Bronchial epithelial cell (primary cell): ENCODE measurements around the gene THSD4. TPM values are rescaled to one million over a fixed set of nuclear protein-coding genes. Genes with fewer than 3 reads are reported as not detected.

Experiments
- DNase-seq: peaks from one replicate; pipeline ENCODE4 v3.0.0-alpha.2; 2010; ENCODE audit warnings: low read depth
- FAIRE-seq: peaks from 2 replicates; lab custom pipeline; 2011; peaks lifted over from hg19 to GRCh38; lab: Jason Lieb, UNC
- H3K27me3 ChIP-seq: 2 replicates; pipeline ENCODE4 v1.5.1; 2011; ENCODE audit warnings: low read length; ENCODE audit not compliant: control insufficient read depth, insufficient read depth
- H3K36me3 ChIP-seq: 2 replicates; pipeline ENCODE4 v1.5.1; 2011; ENCODE audit warnings: low read length; ENCODE audit not compliant: control insufficient read depth, insufficient read depth
- H3K4me3 ChIP-seq: 2 replicates; pipeline ENCODE4 v1.5.1; 2011; ENCODE audit warnings: mild to moderate bottlenecking, low read depth, low read length, control low read depth
- total RNA-seq: library from RNA; depleted of rRNA; stranded (reverse); fragments of >200 nt; gene quantifications from 2 replicates; pipeline ENCODE4 v1.2.1, GENCODE V29; 2014
- TF ChIP-seq, protein P1 (sequence below): IDR thresholded peaks from 2 replicates; pipeline ENCODE4 v1.5.1; 2011; ENCODE audit warnings: mild to moderate bottlenecking, moderate library complexity, low read length, control low read depth, inconsistent platforms; ENCODE audit not compliant: insufficient read depth, severe bottlenecking

THSD4 gene
- total RNA-seq, 1 donor from 2014 or later = 14.5 TPM

DNA sequence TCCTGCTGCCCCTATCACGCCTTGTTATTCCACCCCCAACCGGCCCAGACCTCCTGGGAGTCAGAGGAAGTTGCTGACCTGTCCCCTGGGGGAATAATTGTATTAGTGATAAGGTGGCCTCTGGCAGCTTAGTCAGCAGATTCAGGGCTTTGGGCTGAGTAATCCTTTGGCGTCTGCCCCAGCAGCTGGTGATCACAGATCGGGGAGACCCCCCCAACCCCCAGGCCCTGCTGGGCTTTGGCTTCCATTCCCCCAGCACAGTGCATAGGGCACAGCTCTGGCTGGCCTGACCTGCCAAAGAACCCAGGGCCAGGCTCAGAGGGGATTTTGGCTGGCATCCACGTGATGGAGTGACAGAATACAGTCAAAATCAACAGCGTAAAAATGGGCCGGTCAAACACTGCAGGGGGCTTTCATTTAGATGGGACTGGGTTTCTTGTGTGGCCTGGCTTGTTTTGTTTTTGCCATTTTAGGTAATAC, 691.2 kb downstream of the THSD4 start:
- TF ChIP-seq, protein P1, sequence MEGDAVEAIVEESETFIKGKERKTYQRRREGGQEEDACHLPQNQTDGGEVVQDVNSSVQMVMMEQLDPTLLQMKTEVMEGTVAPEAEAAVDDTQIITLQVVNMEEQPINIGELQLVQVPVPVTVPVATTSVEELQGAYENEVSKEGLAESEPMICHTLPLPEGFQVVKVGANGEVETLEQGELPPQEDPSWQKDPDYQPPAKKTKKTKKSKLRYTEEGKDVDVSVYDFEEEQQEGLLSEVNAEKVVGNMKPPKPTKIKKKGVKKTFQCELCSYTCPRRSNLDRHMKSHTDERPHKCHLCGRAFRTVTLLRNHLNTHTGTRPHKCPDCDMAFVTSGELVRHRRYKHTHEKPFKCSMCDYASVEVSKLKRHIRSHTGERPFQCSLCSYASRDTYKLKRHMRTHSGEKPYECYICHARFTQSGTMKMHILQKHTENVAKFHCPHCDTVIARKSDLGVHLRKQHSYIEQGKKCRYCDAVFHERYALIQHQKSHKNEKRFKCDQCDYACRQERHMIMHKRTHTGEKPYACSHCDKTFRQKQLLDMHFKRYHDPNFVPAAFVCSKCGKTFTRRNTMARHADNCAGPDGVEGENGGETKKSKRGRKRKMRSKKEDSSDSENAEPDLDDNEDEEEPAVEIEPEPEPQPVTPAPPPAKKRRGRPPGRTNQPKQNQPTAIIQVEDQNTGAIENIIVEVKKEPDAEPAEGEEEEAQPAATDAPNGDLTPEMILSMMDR = no peak
- Histone ChIP-seq H3K4me3 (no peak overlapping the region), H3K36me3 (no peaks in the 10 kb centered on the region), H3K27me3 (no peaks in the 10 kb centered on the region)
- FAIRE-seq = no peak
- DNase-seq = peak; percentile 41

DNA sequence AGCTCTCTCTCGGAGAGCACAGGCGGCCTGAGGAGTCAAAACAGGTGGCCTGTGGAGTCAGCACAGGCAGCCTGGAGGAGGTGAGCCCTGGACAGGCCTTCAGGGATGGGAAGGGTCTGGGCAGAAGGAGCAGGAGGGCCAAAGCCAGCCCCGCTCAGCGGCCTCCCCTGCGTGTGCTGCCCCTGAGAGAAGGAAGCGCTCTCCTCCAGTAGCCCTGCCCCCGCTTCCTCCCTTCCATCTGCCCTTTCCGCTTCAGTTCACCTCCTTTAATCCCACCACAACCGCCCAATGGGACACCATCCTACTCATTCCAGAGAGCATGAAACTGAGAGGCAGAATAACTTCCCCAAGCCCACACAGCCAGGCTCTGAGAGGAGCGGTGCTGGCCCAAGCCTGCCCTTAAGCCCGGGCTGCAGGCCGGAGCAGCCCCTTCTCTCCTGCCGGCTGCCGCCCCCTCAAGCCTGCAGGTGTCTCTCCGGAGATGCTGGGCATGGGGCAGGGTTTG, 691.9 kb downstream of the THSD4 start:
- Histone ChIP-seq H3K27me3 (no peaks in the 10 kb centered on the region), H3K36me3 (no peaks in the 10 kb centered on the region), H3K4me3 (no peak overlapping the region)
- TF ChIP-seq, protein P1 = no peak
- no peak for DNase-seq
- no peak for FAIRE-seq

DNA sequence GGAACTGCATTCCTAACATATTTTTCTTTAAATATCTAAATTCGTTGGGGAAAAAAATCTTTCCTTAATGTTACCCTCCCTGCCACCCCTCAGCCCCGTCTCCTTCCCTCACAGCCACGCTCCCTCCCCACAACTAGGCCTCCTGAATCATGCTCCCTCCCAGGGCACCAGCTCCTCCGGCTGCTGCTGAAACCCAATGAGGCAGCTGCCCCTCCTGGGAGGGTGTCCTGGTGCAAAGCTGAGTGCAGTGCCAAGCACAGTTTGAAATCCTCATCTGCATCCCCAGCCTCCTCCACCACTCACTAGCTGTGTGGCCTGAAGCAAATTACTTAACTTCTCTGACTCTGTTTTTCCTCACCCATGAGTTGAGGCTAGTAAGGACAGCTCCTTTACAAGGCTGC, 692.4 kb downstream of the THSD4 start:
- no peak for DNase-seq
- Histone ChIP-seq H3K36me3 (no peaks in the 10 kb centered on the region), H3K4me3 (no peak overlapping the region), H3K27me3 (no peaks in the 10 kb centered on the region)
- TF ChIP-seq, protein P1 = no peak
- no peak for FAIRE-seq

- Histone ChIP-seq H3K4me3 (no peak overlapping the region), H3K36me3 (no peaks in the 10 kb centered on the region), H3K27me3 (no peaks in the 10 kb centered on the region)
- no peak for FAIRE-seq
- DNase-seq = no peak
- TF ChIP-seq, protein P1 = no peak
Observed at GRCh38 chr15:71808311-71809020, 693.2 kb downstream of the THSD4 start.

DNA sequence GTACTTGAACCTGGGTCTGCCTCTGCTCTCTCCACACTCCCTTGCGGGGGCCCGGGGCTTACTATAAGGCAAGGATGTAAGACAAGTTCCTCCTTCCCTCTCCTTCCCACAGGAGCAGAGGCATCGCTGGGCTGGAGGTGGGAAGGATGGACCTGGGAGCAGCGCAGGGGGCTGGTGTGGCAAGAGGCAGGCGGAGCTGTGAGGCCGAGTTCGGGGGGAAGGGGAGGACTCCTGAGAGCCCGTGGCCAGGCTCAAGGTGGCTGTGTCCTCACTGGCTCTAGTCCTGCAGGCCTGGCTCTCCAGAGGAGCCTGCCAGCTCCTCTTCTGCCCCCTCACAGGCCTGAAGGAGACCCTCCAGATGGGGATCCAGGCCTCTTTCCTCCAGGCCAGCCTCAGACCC, 694.1 kb downstream of the THSD4 start:
- H3K27me3 ChIP-seq = no peaks in the 10 kb centered on the region
- no peak for FAIRE-seq
- TF ChIP-seq, protein P1 = no peak
- no peak for DNase-seq
- no peak overlapping the region for H3K4me3 ChIP-seq
- H3K36me3 ChIP-seq = no peaks in the 10 kb centered on the region
